MM.1S (cell line): ENCODE data around the gene SF3B5.

Experiments used
- DNase-seq: peaks from one replicate; pipeline ENCODE4 v3.0.0-alpha.2; 2015
- H2AFZ ChIP-seq: fragments of 300-600 bp; sonication (generic); 2 replicates; pipeline ENCODE4 v1.6.0; 2016; ENCODE audit warnings: antibody characterized with exemption, low read length
- H3F3A ChIP-seq: fragments of 300-600 bp; sonication (generic); 2 replicates; pipeline ENCODE4 v1.6.1; 2016; ENCODE audit warnings: mild to moderate bottlenecking, antibody characterized with exemption, low read length, moderate library complexity, mixed read lengths; ENCODE audit not compliant: insufficient read depth
- H3K27ac ChIP-seq: fragments of 300-600 bp; sonication (generic); 2 replicates; pipeline ENCODE4 v1.5.1; 2016; ENCODE audit warnings: mild to moderate bottlenecking, low read length
- H3K27me3 ChIP-seq: fragments of 300-600 bp; sonication (generic); replicated peaks from 2 replicates; pipeline ENCODE4 v1.6.0; 2016; ENCODE audit warnings: low read length; ENCODE audit not compliant: insufficient read depth
- H3K36me3 ChIP-seq: fragments of 300-600 bp; sonication (generic); replicated peaks from 2 replicates; pipeline ENCODE4 v1.6.1; 2016; ENCODE audit warnings: mild to moderate bottlenecking, low read length, mixed read lengths; ENCODE audit not compliant: insufficient read depth
- H3K4me1 ChIP-seq: fragments of 300-600 bp; sonication (generic); 2 replicates; pipeline ENCODE4 v1.6.1; 2016; ENCODE audit warnings: low read length, mixed read lengths
- H3K4me2 ChIP-seq: fragments of 300-600 bp; sonication (generic); 2 replicates; pipeline ENCODE4 v1.6.0; 2016; ENCODE audit warnings: low read depth, low read length
- H3K4me3 ChIP-seq: fragments of 300-600 bp; sonication (generic); 2 replicates; pipeline ENCODE4 v1.5.1; 2016; ENCODE audit warnings: low read length, mixed read lengths
- H3K79me2 ChIP-seq: fragments of 300-600 bp; sonication (generic); 2 replicates; pipeline ENCODE4 v1.6.1; 2016; ENCODE audit warnings: mixed run types, low read length, mixed read lengths
- H3K9ac ChIP-seq: fragments of 300-600 bp; sonication (generic); 2 replicates; pipeline ENCODE4 v1.6.1; 2016; ENCODE audit warnings: low read length, mixed read lengths
- H3K9me2 ChIP-seq: fragments of 300-600 bp; sonication (generic); replicated peaks from 2 replicates; pipeline ENCODE4 v1.6.1; 2016; ENCODE audit warnings: mild to moderate bottlenecking, low read length, mixed read lengths; ENCODE audit not compliant: insufficient read depth
- H3K9me3 ChIP-seq: fragments of 300-600 bp; sonication (generic); replicated peaks from 2 replicates; pipeline ENCODE4 v1.6.1; 2016; ENCODE audit warnings: mild to moderate bottlenecking, low read length, mixed read lengths; ENCODE audit not compliant: insufficient read depth
- H4K20me1 ChIP-seq: fragments of 300-600 bp; sonication (generic); 2 replicates; pipeline ENCODE4 v1.6.1; 2016; ENCODE audit warnings: mild to moderate bottlenecking, low read length, moderate library complexity, mixed read lengths; ENCODE audit not compliant: insufficient read depth
- EZH2 ChIP-seq: fragments of 300-600 bp; sonication (generic); optimal IDR thresholded peaks from 2 replicates; pipeline ENCODE3; 2017; ENCODE audit warnings: low read depth, mild to moderate bottlenecking, antibody characterized with exemption, low read length, mixed read lengths
- EZH2phosphoT487 ChIP-seq: fragments of 300-600 bp; sonication (generic); IDR thresholded peaks from 2 replicates; pipeline ENCODE4 v1.6.1; 2018; ENCODE audit warnings: antibody characterized with exemption, low read length
- TF ChIP-seq, protein P1 (sequence below): fragments of 300-600 bp; sonication (generic); IDR thresholded peaks from 2 replicates; pipeline ENCODE4 v1.5.1; 2016; ENCODE audit warnings: antibody characterized with exemption, low read length, mixed read lengths

Gene SF3B5

DNA sequence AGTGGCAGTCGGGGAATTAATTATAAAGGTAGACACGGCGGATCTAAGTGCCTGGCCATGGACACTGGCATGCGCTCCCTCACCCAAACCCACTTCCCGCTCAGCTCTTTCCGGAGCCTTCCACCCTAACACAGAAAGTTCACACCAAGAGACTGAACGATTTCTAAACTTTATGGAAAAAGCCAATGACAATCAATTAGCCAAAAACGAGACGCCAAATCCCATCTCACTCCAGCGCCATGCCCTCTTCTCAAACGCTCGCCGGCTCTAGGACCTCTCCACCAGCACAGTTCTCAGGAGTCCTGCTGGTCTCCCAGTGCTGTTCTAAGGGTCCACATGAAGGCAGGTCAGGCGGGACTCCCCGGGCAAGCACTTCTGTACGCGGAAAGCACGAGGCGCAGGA, 641 bp downstream of the SF3B5 start:
- H3K9me2 ChIP-seq = no peaks in the 10 kb centered on the region
- no peaks in the 10 kb centered on the region for H3K9me3 ChIP-seq
- TF ChIP-seq EZH2 = no peak
- TF ChIP-seq, protein P1, sequence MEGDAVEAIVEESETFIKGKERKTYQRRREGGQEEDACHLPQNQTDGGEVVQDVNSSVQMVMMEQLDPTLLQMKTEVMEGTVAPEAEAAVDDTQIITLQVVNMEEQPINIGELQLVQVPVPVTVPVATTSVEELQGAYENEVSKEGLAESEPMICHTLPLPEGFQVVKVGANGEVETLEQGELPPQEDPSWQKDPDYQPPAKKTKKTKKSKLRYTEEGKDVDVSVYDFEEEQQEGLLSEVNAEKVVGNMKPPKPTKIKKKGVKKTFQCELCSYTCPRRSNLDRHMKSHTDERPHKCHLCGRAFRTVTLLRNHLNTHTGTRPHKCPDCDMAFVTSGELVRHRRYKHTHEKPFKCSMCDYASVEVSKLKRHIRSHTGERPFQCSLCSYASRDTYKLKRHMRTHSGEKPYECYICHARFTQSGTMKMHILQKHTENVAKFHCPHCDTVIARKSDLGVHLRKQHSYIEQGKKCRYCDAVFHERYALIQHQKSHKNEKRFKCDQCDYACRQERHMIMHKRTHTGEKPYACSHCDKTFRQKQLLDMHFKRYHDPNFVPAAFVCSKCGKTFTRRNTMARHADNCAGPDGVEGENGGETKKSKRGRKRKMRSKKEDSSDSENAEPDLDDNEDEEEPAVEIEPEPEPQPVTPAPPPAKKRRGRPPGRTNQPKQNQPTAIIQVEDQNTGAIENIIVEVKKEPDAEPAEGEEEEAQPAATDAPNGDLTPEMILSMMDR = no peak
- TF ChIP-seq EZH2phosphoT487 = no peak
- peaks cover 19% of the 10 kb centered on the region for H3K79me2 ChIP-seq
- H3K36me3 ChIP-seq = no peaks in the 10 kb centered on the region
- peak overlapping the region; percentile 90 for H3K9ac ChIP-seq
- DNase-seq = no peak
- H4K20me1 ChIP-seq = no peaks in the 10 kb centered on the region
- H3F3A ChIP-seq = no peaks in the 10 kb centered on the region
- peak overlapping the region; percentile 65; the same call in 1 of the 2 replicates for H2AFZ ChIP-seq
- H3K4me2 ChIP-seq = peak overlapping the region; percentile 85
- no peaks in the 10 kb centered on the region for H3K27me3 ChIP-seq
- H3K4me1 ChIP-seq = 0 out of 2 replicates have a peak, but pooled peaks cover 4% of the 10 kb centered on the region
- H3K27ac ChIP-seq = peak overlapping the region; percentile 83; the same call in 1 of the 2 replicates
- H3K4me3 ChIP-seq = peak overlapping the region; percentile 97

DNA sequence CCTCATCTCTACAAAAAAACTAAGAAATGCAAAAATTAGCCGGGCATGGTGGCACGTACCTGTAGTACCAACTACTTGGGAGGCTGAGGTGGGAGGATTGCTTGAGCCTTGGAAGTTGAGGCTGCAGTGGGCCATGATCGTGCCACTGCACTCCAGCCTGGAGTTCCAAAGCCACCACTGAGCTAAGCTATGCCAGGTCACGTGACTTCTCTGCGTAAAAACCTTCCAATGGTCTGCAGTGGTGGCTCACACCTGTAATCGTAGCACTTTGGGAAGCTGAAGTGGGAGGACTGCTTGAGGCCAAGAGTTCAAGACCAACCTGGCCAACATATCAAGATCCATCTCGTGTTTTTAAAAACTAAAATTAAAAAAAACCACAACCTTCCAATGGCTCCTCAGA, 1.7 kb downstream of the SF3B5 start:
- H3K36me3 ChIP-seq = no peaks in the 10 kb centered on the region
- no peak overlapping the region for H3K9ac ChIP-seq
- no peaks in the 10 kb centered on the region for H3K27me3 ChIP-seq
- H3K9me3 ChIP-seq = no peaks in the 10 kb centered on the region
- no peak overlapping the region for H3K4me3 ChIP-seq
- no peaks in the 10 kb centered on the region for H3K9me2 ChIP-seq
- TF ChIP-seq EZH2phosphoT487 = no peak
- no peak for TF ChIP-seq EZH2
- TF ChIP-seq, protein P1 = no peak
- H3K79me2 ChIP-seq = peaks cover 19% of the 10 kb centered on the region
- H3F3A ChIP-seq = no peaks in the 10 kb centered on the region
- no peak for DNase-seq
- H3K4me2 ChIP-seq = 0 out of 2 replicates have a peak overlapping the region, but pooled peaks have one; percentile 85
- H3K27ac ChIP-seq = no peak overlapping the region
- no peak overlapping the region for H2AFZ ChIP-seq
- no peaks in the 10 kb centered on the region for H4K20me1 ChIP-seq
- H3K4me1 ChIP-seq = 0 out of 2 replicates have a peak, but pooled peaks cover 4% of the 10 kb centered on the region

DNA sequence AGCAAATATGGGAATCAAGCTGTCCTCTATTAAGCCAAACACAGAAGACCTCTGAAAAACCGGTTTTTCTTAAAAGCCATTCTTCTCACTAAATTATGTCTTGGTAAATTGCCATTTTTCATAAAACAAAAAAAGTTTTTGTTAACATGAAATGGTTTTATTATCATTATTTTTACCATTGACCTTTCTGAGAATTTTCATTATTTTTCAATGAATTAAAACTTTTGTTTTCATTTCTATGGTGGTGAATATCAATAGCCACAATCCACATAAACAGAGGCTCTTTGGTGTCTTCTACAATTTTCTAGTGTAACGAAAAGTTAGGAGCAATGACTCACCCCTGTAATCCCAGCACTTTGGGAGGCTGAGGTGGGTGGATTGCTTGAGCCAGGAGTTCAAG, 2.1 kb downstream of the SF3B5 start:
- Histone ChIP-seq H3K9ac (no peak overlapping the region), H3K79me2 (peaks cover 19% of the 10 kb centered on the region), H3K4me2 (no peak overlapping the region), H3K4me3 (no peak overlapping the region), H3K36me3 (no peaks in the 10 kb centered on the region), H3K27ac (no peak overlapping the region), H2AFZ (no peak overlapping the region), H3F3A (no peaks in the 10 kb centered on the region), H3K4me1 (0 out of 2 replicates have a peak, but pooled peaks cover 4% of the 10 kb centered on the region), H3K9me3 (no peaks in the 10 kb centered on the region), H3K9me2 (no peaks in the 10 kb centered on the region), H4K20me1 (no peaks in the 10 kb centered on the region), H3K27me3 (no peaks in the 10 kb centered on the region)
- DNase-seq = no peak
- TF ChIP-seq, protein P1 = no peak
- TF ChIP-seq EZH2phosphoT487 (no peak), EZH2 (no peak)
